Measurements from ENCODE around the gene INTS1. TPM values are rescaled to one million over a fixed set of nuclear protein-coding genes. Genes with fewer than 3 reads are reported as not detected.
A peak's percentile ranks its signal among the peaks of the same experiment; 100 is the strongest.

Gene INTS1
- total RNA-seq, 1 donor from 2014 or later: 91.0 TPM

DNA sequence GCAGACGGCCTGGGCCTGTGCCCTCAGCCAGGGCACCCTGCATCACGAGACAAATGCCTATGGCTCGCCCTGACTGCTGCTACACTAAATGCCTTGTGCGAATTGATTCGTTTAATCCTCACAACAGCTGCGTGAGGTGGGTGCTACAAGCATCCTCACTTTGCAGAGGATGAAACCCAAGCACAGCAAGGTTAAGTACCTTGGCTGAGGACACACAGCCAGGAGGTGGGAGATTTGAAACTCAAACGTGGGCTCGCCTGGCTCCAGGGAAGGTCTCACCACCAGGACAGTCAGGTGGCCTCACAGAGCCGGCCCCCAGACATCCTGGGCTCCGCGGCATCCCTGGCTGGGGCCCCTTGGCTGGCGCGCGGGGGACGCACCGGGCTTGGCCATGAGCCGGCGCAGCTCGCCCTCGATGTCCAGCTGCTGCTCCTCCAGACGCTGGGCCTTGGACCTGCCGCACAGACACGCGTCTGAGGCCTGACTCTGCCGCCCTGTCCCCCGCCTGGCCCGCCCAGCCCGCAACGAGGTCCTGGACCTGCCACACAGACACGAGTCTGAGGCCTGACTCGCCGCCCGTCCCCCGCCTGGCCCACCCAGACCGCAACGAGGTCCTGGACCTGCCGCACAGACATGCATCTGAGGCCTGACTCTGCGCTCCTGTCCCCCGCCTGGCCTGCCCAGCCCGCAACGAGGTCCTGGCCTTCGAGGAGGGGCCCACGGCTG lies 66.9 kb downstream of the INTS1 start:
- Mint-ChIP-seq H3K4me3 (ENCODE audit: low read depth) (no peak overlapping the region), H3K27me3 (ENCODE audit: low read depth) (peaks cover 2% of the 10 kb centered on the region), H3K9me3 (no peaks in the 10 kb centered on the region), H3K36me3 (ENCODE audit: low read depth) (no peaks in the 10 kb centered on the region), H3K27ac (no peak overlapping the region), H3K4me1 (ENCODE audit: low read depth) (peaks cover 2% of the 10 kb centered on the region)
- no peak for DNase-seq (ENCODE audit: low spot score)
- intact Hi-C loops (cut with micrococcal nuclease): no loop called here

DNA sequence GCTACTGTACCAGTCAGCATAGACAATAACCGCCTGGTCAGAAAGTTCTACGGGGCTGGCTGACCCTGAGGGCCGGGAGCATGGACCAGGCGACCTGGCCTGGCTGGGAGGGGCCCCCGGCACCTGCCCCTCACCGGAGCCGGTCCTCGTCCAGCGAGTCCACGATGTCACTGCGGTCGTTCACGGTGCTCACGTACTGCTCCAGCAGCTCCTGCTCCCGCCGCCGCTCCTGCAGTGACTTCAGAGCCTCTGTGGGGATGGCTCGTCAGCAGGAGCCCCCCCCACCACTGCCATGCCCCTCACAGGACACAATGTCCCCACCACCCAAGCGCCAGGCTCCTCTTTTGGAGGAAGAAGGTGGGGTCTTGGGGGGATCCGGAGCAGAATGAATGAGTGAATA lies 67.6 kb downstream of the INTS1 start:
- Mint-ChIP-seq H3K9me3 (no peaks in the 10 kb centered on the region), H3K4me1 (ENCODE audit: low read depth) (peaks cover 2% of the 10 kb centered on the region), H3K36me3 (ENCODE audit: low read depth) (no peaks in the 10 kb centered on the region), H3K27ac (no peak overlapping the region), H3K4me3 (ENCODE audit: low read depth) (no peak overlapping the region), H3K27me3 (ENCODE audit: low read depth) (peaks cover 2% of the 10 kb centered on the region)
- intact Hi-C loops (cut with micrococcal nuclease): no loop called here
- DNase-seq (ENCODE audit: low spot score): no peak

GRCh38 chr7:1434891-1435670 lies 69.1 kb downstream of the INTS1 start:
- Mint-ChIP-seq H3K27ac (no peak overlapping the region), H3K27me3 (ENCODE audit: low read depth) (peaks cover 2% of the 10 kb centered on the region), H3K4me1 (ENCODE audit: low read depth) (peaks cover 2% of the 10 kb centered on the region), H3K4me3 (ENCODE audit: low read depth) (no peak overlapping the region), H3K9me3 (no peaks in the 10 kb centered on the region), H3K36me3 (ENCODE audit: low read depth) (no peaks in the 10 kb centered on the region)
- DNase-seq (ENCODE audit: low spot score): no peak
- intact Hi-C loops (cut with micrococcal nuclease): no loop called here

DNA sequence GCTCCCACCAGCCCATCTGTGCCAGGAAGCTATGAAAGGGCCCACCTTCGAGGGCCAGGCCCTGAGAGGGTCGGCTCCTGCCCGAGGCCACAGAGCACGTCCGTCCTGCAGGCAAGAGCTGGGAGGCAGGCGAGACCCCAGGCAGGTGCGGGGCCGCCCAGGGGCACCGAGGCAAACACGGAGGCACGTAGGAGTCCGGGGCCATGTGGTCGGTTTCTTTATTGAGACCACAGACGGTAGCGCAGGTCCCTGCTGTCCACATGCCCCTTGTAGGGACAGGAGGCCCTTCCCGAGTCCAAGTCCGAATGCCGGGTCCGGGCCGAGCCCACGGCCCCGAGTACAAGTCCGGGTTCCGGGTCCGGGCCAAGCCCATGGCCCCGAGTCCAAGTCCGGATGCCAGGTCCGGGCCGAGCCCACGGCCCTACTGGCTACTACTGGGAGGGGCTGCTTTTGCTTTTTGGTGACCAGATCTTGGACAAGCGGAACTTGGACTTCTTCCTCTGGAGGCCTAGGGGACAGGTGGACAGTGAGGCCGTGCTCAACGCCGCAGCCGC lies 69.9 kb downstream of the INTS1 start:
- intact Hi-C loops (cut with micrococcal nuclease): no loop called here
- H3K27ac Mint-ChIP-seq: no peak overlapping the region
- peaks cover 2% of the 10 kb centered on the region for H3K4me1 Mint-ChIP-seq (ENCODE audit: low read depth)

DNA sequence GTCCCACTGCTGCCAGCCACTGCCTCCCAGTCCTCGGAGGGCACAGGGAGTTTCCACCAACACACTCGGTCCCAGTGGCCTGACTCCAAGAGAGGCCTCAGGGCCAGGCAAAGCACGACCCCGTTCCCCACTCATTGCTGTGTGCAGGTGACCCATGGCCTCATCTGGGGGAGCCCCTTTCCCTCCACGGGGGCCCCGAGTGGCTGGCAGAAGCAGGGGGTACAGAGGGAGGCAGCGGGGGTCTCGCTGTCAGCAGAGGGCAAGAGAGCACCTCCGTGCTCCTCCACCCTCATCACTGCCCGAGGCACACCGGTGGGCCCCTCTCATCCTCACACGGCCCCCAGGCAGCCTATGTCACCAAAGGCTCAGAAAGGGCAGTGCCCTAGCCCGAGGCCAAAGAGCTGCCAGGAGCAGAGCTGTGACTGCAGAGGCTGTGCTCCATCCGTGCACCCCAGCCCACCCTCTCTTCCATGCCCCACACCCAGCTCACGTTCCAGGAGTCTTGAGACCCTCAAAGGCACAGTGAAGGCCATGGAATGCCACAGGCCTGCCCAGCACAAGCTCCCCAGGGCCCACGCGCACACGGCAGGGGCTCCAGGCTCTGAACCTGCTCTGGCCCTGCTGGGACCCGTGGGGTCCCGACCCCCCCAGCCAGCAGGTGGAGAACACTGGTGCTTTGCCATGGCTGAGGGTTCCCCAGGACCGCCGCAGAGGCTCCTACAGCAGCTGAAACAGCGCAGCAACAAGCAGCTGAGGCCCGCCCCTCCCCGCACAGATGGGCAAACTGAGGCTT lies 70.9 kb downstream of the INTS1 start:
- no peak overlapping the region for H3K27ac Mint-ChIP-seq
- intact Hi-C loops (cut with micrococcal nuclease): no loop called here
- no peaks in the 10 kb centered on the region for H3K36me3 Mint-ChIP-seq (ENCODE audit: low read depth)
- DNase-seq (ENCODE audit: low spot score): no peak
- peaks cover 2% of the 10 kb centered on the region for H3K4me1 Mint-ChIP-seq (ENCODE audit: low read depth)
- H3K9me3 Mint-ChIP-seq: no peaks in the 10 kb centered on the region
- H3K4me3 Mint-ChIP-seq (ENCODE audit: low read depth): no peak overlapping the region
- H3K27me3 Mint-ChIP-seq (ENCODE audit: low read depth): peaks cover 2% of the 10 kb centered on the region

More for the DNA sequence above, 69.9 kb downstream of the INTS1 start:
- no peaks in the 10 kb centered on the region for H3K9me3 Mint-ChIP-seq
- H3K4me3 Mint-ChIP-seq (ENCODE audit: low read depth): no peak overlapping the region
- DNase-seq (ENCODE audit: low spot score): no peak
- peaks cover 2% of the 10 kb centered on the region for H3K27me3 Mint-ChIP-seq (ENCODE audit: low read depth)
- H3K36me3 Mint-ChIP-seq (ENCODE audit: low read depth): no peaks in the 10 kb centered on the region

DNA sequence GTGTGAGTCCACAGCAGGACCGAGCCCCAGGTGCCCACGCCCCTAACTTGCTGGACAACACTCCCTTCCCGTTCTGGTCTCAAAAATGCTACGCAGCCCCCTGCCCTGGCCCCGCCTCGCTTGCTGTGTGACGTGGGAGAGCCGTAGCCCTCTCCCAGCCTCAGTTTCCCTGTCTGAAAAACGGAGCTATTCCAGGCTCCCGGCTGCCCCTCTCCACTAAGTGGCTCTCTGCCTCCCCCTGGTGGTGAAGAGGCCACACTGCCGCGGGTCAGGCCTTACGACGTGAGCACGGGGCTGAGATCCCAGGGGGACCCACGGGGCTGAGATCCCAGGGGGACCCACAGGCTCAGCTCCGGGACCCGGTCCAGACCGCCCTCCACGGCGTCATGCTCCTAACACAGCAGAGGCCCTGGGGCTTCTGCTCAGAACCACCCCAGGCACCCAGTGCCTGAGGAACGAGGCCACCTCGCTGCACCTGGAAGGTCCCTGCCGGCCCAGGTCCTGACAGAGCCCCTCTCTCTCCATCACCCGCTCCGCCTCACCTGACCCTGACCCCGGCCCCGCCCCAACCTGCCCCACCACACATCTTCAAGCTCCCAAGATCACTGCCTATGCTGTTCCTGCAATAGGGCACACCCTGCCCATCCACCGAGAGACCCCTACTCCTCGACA lies 71.6 kb downstream of the INTS1 start:
- Mint-ChIP-seq H3K27ac (no peak overlapping the region), H3K4me3 (ENCODE audit: low read depth) (no peak overlapping the region), H3K4me1 (ENCODE audit: low read depth) (peaks cover 2% of the 10 kb centered on the region), H3K9me3 (no peaks in the 10 kb centered on the region), H3K36me3 (ENCODE audit: low read depth) (no peaks in the 10 kb centered on the region), H3K27me3 (ENCODE audit: low read depth) (peaks cover 2% of the 10 kb centered on the region)
- peak; percentile 51 for DNase-seq (ENCODE audit: low spot score)
- intact Hi-C loops (cut with micrococcal nuclease): loop anchor here (1.0 kb wide), 1 partner anchor 19 kb away; no protein-coding TSS in a partner anchor

- H3K27ac Mint-ChIP-seq: no peak overlapping the region
- H3K27me3 Mint-ChIP-seq (ENCODE audit: low read depth): peaks cover 2% of the 10 kb centered on the region
- H3K4me1 Mint-ChIP-seq (ENCODE audit: low read depth): peaks cover 2% of the 10 kb centered on the region
- H3K4me3 Mint-ChIP-seq (ENCODE audit: low read depth): no peak overlapping the region
- H3K36me3 Mint-ChIP-seq (ENCODE audit: low read depth): no peaks in the 10 kb centered on the region
- H3K9me3 Mint-ChIP-seq: no peaks in the 10 kb centered on the region
- no peak for DNase-seq (ENCODE audit: low spot score)
- intact Hi-C loops (cut with micrococcal nuclease): loop anchor here (1.0 kb wide), 1 partner anchor 19 kb away; no protein-coding TSS in a partner anchor
Measured at GRCh38 chr7:1431634-1432380, 72.4 kb downstream of the INTS1 start.

GRCh38 chr7:1431226-1431625 lies 73.0 kb downstream of the INTS1 start:
- Mint-ChIP-seq H3K4me3 (ENCODE audit: low read depth) (no peak overlapping the region), H3K27ac (no peak overlapping the region), H3K4me1 (ENCODE audit: low read depth) (peaks cover 2% of the 10 kb centered on the region), H3K9me3 (no peaks in the 10 kb centered on the region), H3K36me3 (ENCODE audit: low read depth) (no peaks in the 10 kb centered on the region), H3K27me3 (ENCODE audit: low read depth) (peaks cover 2% of the 10 kb centered on the region)
- no peak for DNase-seq (ENCODE audit: low spot score)
- intact Hi-C loops (cut with micrococcal nuclease): no loop called here

DNA sequence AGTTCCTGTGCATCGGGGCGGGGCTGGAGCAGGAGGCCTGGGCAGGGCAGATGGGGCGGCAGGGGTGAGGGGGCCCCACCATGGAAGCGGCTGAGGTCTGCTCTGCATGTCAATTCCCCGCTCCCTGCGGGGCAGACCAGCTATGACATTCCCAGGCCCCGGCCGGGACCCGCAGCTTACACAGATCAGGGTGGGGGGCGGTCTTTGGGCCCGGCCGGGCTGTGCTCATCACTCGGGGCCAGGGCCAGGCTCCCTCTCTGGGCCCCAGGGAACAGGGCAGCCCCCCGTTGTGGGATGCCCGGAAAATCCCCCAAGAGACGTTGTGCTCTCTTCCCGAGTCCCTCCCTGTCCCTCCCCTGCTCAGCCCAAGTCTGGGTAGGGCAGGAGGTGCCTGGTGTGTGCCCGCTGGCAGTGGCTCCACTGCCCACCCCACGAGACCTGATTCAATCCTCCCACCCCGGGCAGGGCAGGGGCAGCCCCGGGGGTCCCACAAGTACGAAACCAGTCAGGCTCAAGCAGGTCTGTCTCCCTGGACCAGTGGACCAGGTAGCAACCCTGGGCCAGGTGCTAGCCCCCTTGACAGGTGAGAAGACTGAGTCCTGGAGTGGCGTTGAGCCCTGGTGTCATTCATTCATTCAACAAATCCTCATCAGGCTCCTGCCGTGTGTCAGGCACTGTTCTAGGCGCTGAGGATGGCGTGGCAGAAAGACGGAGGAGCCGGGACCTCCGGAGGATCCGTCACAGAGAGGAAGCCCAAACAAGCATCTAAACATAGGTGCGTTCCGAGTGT lies 73.9 kb downstream of the INTS1 start:
- no peak overlapping the region for H3K4me3 Mint-ChIP-seq (ENCODE audit: low read depth)
- H3K4me1 Mint-ChIP-seq (ENCODE audit: low read depth): peaks cover 2% of the 10 kb centered on the region
- no peaks in the 10 kb centered on the region for H3K9me3 Mint-ChIP-seq
- H3K36me3 Mint-ChIP-seq (ENCODE audit: low read depth): no peaks in the 10 kb centered on the region
- intact Hi-C loops (cut with micrococcal nuclease): no loop called here
- H3K27me3 Mint-ChIP-seq (ENCODE audit: low read depth): peaks cover 2% of the 10 kb centered on the region
- no peak overlapping the region for H3K27ac Mint-ChIP-seq
- no peak for DNase-seq (ENCODE audit: low spot score)

- DNase-seq (ENCODE audit: low spot score): no peak
- H3K4me1 Mint-ChIP-seq (ENCODE audit: low read depth): peaks cover 2% of the 10 kb centered on the region
- H3K27ac Mint-ChIP-seq: no peak overlapping the region
- H3K36me3 Mint-ChIP-seq (ENCODE audit: low read depth): no peaks in the 10 kb centered on the region
- no peaks in the 10 kb centered on the region for H3K9me3 Mint-ChIP-seq
- H3K4me3 Mint-ChIP-seq (ENCODE audit: low read depth): no peak overlapping the region
- intact Hi-C loops (cut with micrococcal nuclease): no loop called here
- H3K27me3 Mint-ChIP-seq (ENCODE audit: low read depth): peaks cover 8% of the 10 kb centered on the region
Measured at GRCh38 chr7:1428941-1429501, 75.2 kb downstream of the INTS1 start.

DNA sequence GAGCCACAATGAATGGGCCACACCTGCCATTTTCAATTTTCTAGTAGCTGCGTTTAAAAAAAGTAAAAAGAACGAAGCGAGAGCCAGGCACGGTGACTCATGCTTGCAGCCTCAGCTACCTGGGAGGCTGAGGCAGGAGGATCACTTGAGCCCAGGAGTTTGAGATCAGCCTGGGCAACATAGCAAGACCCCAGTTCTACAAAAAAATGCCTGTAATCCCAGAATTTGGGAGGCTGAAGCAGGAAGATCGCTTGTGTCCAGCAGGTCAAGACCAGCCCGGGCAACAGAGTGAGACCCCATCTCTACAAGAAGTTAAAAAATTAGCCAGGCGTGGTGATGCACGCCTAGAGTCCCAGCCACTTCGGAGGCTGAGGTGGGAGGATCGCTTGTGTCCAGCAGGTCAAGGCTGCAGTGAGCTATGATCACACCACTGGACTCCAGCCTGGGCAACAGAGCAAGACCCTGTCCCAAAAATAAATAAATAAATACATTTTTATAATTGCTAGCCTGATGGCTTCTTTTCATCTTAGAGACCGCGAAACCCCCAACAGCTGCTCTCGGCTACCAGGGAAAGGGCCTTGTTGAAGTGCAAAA lies 77.0 kb downstream of the INTS1 start:
- intact Hi-C loops (cut with micrococcal nuclease): no loop called here
- Mint-ChIP-seq H3K27ac (no peak overlapping the region), H3K9me3 (no peaks in the 10 kb centered on the region), H3K4me1 (ENCODE audit: low read depth) (no peaks in the 10 kb centered on the region), H3K4me3 (ENCODE audit: low read depth) (no peak overlapping the region), H3K27me3 (ENCODE audit: low read depth) (peaks cover 17% of the 10 kb centered on the region), H3K36me3 (ENCODE audit: low read depth) (no peaks in the 10 kb centered on the region)
- no peak for DNase-seq (ENCODE audit: low spot score)
